Body of pancreas (tissue), 4 donors: ENCODE results near the gene MYH11.

Experiments used
- POLR2A ChIP-seq, 3 donors: fragments of 450-650 bp; IDR thresholded peaks; one replicate each; pipeline ENCODE4 v1.6.1; 2016; ENCODE audit warnings: antibody characterized with exemption in 3 of 3, mild to moderate bottlenecking in 2 of 3
- TF ChIP-seq, protein P1 (sequence below), 7 experiments: fragments of 450-650 bp in 4 of 7; fragments of 200-600 bp in 3 of 7; sonication (generic) in 3 of 7; IDR thresholded peaks; one replicate each; pipeline ENCODE4 v1.5.1; 2016 to 2019; ENCODE audit warnings: antibody characterized with exemption in 7 of 7

DNA sequence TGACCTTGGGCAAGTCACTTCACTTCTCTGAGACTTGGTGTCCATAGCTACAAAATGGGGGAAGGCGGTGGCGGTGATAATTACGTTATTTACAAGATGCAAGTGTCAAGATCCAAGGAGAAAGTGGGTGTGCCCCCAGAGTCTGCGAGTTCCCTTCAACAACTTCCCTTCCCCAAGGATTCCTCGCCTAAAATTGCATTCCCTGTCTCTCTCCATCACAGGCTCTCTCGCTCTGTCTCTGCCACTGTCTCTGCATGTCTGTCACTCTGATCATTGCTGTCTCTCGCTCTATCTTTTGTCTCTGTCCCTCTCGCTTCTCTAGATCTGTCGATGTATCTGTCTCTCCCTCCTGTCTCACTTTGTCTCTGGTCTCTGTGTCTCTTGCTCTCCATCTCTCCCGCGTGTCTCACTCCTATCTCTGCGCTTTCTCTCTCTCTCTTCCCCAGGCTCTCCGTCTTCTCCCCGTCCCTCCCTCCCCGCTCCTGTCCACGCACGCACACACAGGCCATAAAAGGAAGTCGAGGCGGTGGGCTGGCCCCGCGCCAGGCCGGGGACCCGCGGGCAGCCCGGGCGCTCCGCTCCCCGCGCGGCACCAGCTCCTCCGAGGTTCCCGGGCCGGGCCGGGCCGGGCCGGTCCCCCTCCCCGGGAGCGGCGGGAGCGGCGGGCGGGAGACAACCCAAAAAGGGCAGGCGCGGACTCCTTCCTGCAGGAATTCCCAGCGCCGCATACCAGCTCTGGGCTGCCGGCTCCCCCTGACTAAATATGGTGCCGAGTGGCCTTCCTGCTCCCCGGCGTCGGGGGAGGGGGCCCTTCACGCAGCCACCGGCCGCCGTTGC, 1.1 kb upstream of the MYH11 start:
- TF ChIP-seq, protein P1, sequence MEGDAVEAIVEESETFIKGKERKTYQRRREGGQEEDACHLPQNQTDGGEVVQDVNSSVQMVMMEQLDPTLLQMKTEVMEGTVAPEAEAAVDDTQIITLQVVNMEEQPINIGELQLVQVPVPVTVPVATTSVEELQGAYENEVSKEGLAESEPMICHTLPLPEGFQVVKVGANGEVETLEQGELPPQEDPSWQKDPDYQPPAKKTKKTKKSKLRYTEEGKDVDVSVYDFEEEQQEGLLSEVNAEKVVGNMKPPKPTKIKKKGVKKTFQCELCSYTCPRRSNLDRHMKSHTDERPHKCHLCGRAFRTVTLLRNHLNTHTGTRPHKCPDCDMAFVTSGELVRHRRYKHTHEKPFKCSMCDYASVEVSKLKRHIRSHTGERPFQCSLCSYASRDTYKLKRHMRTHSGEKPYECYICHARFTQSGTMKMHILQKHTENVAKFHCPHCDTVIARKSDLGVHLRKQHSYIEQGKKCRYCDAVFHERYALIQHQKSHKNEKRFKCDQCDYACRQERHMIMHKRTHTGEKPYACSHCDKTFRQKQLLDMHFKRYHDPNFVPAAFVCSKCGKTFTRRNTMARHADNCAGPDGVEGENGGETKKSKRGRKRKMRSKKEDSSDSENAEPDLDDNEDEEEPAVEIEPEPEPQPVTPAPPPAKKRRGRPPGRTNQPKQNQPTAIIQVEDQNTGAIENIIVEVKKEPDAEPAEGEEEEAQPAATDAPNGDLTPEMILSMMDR (IDR thresholded peaks at IDR 0.05) = no peak
- no peak for TF ChIP-seq POLR2A (IDR thresholded peaks at IDR 0.05)
